Retinal pigment epithelial cell (primary cell): ENCODE data around the gene OR52I2.

Source experiments
- DNase-seq: peaks from one replicate; pipeline ENCODE4 v3.0.0-alpha.2; 2010; ENCODE audit warnings: low read depth
- H3K4me3 ChIP-seq: 2 replicates; pipeline ENCODE4 v1.5.1; 2011; ENCODE audit warnings: mild to moderate bottlenecking, low read length, control low read depth, moderate library complexity
- CTCF ChIP-seq: conservative IDR thresholded peaks from 2 replicates; pipeline ENCODE4 v1.5.1; 2011; ENCODE audit warnings: low read depth, low read length, control low read depth, inconsistent platforms

OR52I2 gene

GRCh38 chr11:4626207-4627099, 44.9 kb downstream of the OR52I2 start:
- H3K4me3 ChIP-seq: no peak overlapping the region
- peak; percentile 73 for TF ChIP-seq CTCF
- DNase-seq: peak; percentile 27

GRCh38 chr11:4636136-4636535, 54.6 kb downstream of the OR52I2 start:
- TF ChIP-seq CTCF: no peak
- no peak overlapping the region for H3K4me3 ChIP-seq
- no peak for DNase-seq

GRCh38 chr11:4636962-4637661, 55.6 kb downstream of the OR52I2 start, which contains the start of gene OR51D1:
Gene OR51D1 (plus strand): TSS chr11:4637477. CDS start chr11:4639791, 2,314 bp downstream.
- DNase-seq: no peak
- peak within 1 kb of the TSS; percentile 28 for H3K4me3 ChIP-seq
- peak; percentile 93 for TF ChIP-seq CTCF

GRCh38 chr11:4637662-4638047, 56.1 kb downstream of the OR52I2 start:
- H3K4me3 ChIP-seq: no peak overlapping the region
- no peak for DNase-seq
- no peak for TF ChIP-seq CTCF

GRCh38 chr11:4639931-4640330, 58.4 kb downstream of the OR52I2 start:
- DNase-seq: no peak
- no peak for TF ChIP-seq CTCF
- H3K4me3 ChIP-seq: no peak overlapping the region

- no peak for TF ChIP-seq CTCF
- DNase-seq: no peak
- H3K4me3 ChIP-seq: no peak overlapping the region
These were observed 60.0 kb downstream of the OR52I2 start for GRCh38 chr11:4641501-4641900.
